ENCODE data around the gene CAB39. TPM values are rescaled to one million over a fixed set of nuclear protein-coding genes. Genes with fewer than 3 reads are reported as not detected.
A peak's percentile ranks its signal among the peaks of the same experiment; 100 is the strongest.

CAB39 gene
- total RNA-seq, 1 donor from 2014 or later = 92.2 TPM

GRCh38 chr2:230714136-230714480, 1.5 kb downstream of the CAB39 start:
- intact Hi-C loops (cut with micrococcal nuclease) = loop anchor here (5.0 kb wide), 1 partner anchor 83 kb away; no protein-coding TSS in a partner anchor
- peaks cover 71% of the 10 kb centered on the region for H3K4me1 ChIP-seq

DNA sequence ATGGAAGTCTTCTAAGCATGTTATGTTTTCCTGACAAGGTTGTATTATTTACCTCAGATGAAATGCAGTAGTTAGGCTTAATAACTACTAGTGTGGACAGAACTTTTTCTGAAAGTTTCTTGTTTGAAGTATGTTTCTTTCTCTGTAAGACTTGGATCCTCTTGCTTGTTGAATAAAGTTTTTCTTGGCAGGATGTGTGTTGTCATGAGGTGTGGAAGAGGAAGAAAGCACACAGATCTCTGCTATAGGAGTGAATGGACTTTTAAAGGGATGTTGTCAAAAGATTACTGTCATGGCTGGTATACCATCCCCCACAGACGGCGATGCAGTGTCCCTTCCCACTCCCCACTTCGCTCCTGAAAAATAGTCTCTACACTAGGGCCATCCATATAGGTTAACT, 2.6 kb downstream of the CAB39 start:
- Histone ChIP-seq H3K4me3 (peak overlapping the region; percentile 98), H3K9me3 (replicated peaks) (no peaks in the 10 kb centered on the region), H3K36me3 (no peaks in the 10 kb centered on the region), H3K4me1 (peaks cover 82% of the 10 kb centered on the region), H3K27ac (replicated peaks) (no peak overlapping the region), H3K27me3 (ENCODE audit: low read depth) (no peaks in the 10 kb centered on the region)
- TF ChIP-seq, protein P1, sequence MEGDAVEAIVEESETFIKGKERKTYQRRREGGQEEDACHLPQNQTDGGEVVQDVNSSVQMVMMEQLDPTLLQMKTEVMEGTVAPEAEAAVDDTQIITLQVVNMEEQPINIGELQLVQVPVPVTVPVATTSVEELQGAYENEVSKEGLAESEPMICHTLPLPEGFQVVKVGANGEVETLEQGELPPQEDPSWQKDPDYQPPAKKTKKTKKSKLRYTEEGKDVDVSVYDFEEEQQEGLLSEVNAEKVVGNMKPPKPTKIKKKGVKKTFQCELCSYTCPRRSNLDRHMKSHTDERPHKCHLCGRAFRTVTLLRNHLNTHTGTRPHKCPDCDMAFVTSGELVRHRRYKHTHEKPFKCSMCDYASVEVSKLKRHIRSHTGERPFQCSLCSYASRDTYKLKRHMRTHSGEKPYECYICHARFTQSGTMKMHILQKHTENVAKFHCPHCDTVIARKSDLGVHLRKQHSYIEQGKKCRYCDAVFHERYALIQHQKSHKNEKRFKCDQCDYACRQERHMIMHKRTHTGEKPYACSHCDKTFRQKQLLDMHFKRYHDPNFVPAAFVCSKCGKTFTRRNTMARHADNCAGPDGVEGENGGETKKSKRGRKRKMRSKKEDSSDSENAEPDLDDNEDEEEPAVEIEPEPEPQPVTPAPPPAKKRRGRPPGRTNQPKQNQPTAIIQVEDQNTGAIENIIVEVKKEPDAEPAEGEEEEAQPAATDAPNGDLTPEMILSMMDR (IDR thresholded peaks at IDR 0.05; ENCODE audit: borderline replicate concordance) = no peak
- intact Hi-C loops (cut with micrococcal nuclease) = no loop called here
- no peak for DNase-seq

More at GRCh38 chr2:230714136-230714480, 1.5 kb downstream of the CAB39 start:
- Histone ChIP-seq H3K36me3 (no peaks in the 10 kb centered on the region), H3K4me3 (peak overlapping the region; percentile 98), H3K9me3 (replicated peaks) (no peaks in the 10 kb centered on the region), H3K27me3 (ENCODE audit: low read depth) (no peaks in the 10 kb centered on the region), H3K27ac (replicated peaks) (peak overlapping the region; percentile 95)
- TF ChIP-seq, protein P1 (IDR thresholded peaks at IDR 0.05; ENCODE audit: borderline replicate concordance) = no peak
- DNase-seq = no peak

- no peak overlapping the region for H3K4me3 ChIP-seq
- TF ChIP-seq, protein P1 (IDR thresholded peaks at IDR 0.05; ENCODE audit: borderline replicate concordance) = no peak
- H3K27me3 ChIP-seq (ENCODE audit: low read depth) = no peaks in the 10 kb centered on the region
- no peak for DNase-seq
- H3K27ac ChIP-seq (replicated peaks) = no peak overlapping the region
- intact Hi-C loops (cut with micrococcal nuclease) = no loop called here
- H3K36me3 ChIP-seq = peaks cover 5% of the 10 kb centered on the region
- H3K4me1 ChIP-seq = peaks cover 95% of the 10 kb centered on the region
- no peaks in the 10 kb centered on the region for H3K9me3 ChIP-seq (replicated peaks)
Observed at GRCh38 chr2:230716588-230716987, 3.9 kb downstream of the CAB39 start.

GRCh38 chr2:230717600-230717999, 5.0 kb downstream of the CAB39 start:
- Histone ChIP-seq H3K4me1 (peaks cover 100% of the 10 kb centered on the region), H3K9me3 (replicated peaks) (no peaks in the 10 kb centered on the region), H3K27me3 (ENCODE audit: low read depth) (no peaks in the 10 kb centered on the region), H3K4me3 (no peak overlapping the region), H3K27ac (replicated peaks) (no peak overlapping the region), H3K36me3 (peaks cover 5% of the 10 kb centered on the region)
- no peak for DNase-seq
- TF ChIP-seq, protein P1 (IDR thresholded peaks at IDR 0.05; ENCODE audit: borderline replicate concordance) = no peak
- intact Hi-C loops (cut with micrococcal nuclease) = no loop called here

DNA sequence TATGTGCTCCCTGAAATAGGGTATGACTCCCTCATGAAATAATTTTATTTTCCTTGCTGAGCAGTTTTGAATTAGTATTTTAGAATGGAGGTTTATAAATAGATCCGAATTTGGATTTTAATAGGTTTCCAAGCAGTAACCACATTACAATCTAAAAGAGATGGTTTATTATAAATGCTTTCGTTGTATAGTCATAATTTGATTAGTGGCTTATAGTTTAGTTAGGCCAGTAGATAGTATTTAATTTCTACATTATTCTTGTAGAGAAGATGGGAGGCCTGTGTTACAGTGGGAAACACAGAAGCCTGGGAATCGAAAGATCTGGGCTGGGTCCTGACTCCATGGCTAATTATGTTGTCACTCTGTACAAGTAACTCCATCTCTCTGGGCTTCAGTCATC, 6.7 kb downstream of the CAB39 start:
- DNase-seq = no peak
- Histone ChIP-seq H3K4me3 (no peak overlapping the region), H3K9me3 (replicated peaks) (no peaks in the 10 kb centered on the region), H3K4me1 (peaks cover 92% of the 10 kb centered on the region), H3K27ac (replicated peaks) (no peak overlapping the region), H3K27me3 (ENCODE audit: low read depth) (no peaks in the 10 kb centered on the region), H3K36me3 (peaks cover 13% of the 10 kb centered on the region)
- intact Hi-C loops (cut with micrococcal nuclease) = no loop called here
- TF ChIP-seq, protein P1 (IDR thresholded peaks at IDR 0.05; ENCODE audit: borderline replicate concordance) = no peak

GRCh38 chr2:230721712-230722111, 9.1 kb downstream of the CAB39 start:
- Histone ChIP-seq H3K27me3 (ENCODE audit: low read depth) (no peaks in the 10 kb centered on the region), H3K4me1 (peaks cover 73% of the 10 kb centered on the region), H3K9me3 (replicated peaks) (no peaks in the 10 kb centered on the region), H3K27ac (replicated peaks) (no peak overlapping the region), H3K4me3 (no peak overlapping the region), H3K36me3 (peaks cover 13% of the 10 kb centered on the region)
- DNase-seq = no peak
- TF ChIP-seq, protein P1 (IDR thresholded peaks at IDR 0.05; ENCODE audit: borderline replicate concordance) = no peak
- intact Hi-C loops (cut with micrococcal nuclease) = no loop called here

Measured in left ventricle myocardium inferior (tissue), 1 donor.